B cell (primary cell): ENCODE measurements around the gene C1orf105. TPM values are rescaled to one million over a fixed set of nuclear protein-coding genes. Genes with fewer than 3 reads are reported as not detected.

Source experiments
- ATAC-seq: fragments of 200-7000 bp; cut with Tn5 transposase; one replicate; pipeline ENCODE4 v1.10.0; 2021; ENCODE audit warnings: low read depth, mild to moderate bottlenecking, moderate number of reproducible peaks, moderate library complexity
- CTCF ChIA-PET: fragments of 350-600 bp; sonication (Branson Sonifier 250); formaldehyde crosslinking; loops from one replicate; lab custom pipeline; 2021; ENCODE audit warnings: antibody characterized with exemption, inconsistent platforms; lab: Charles Lee
- POLR2A ChIA-PET: fragments of 350-600 bp; sonication (Branson Sonifier 250); formaldehyde crosslinking; loops from one replicate; lab custom pipeline; 2021; ENCODE audit warnings: antibody characterized with exemption; lab: Charles Lee
- DNase-seq: peaks from one replicate; pipeline ENCODE4 v3.0.0; 2013
- H2AFZ ChIP-seq: 2 replicates; pipeline ENCODE4 v1.6.1; 2012; ENCODE audit warnings: mild to moderate bottlenecking, low read depth, low read length; ENCODE audit not compliant: insufficient read depth, poor library complexity, severe bottlenecking
- H3K27ac ChIP-seq, 2 donors: 1 replicate in 1 of 2; 2 replicates in 1 of 2; pipeline ENCODE4 v1.5.1; 2012 to 2013; ENCODE audit warnings: low read length in 2 of 2, mild to moderate bottlenecking in 2 of 2, moderate library complexity in 1 of 2
- H3K27me3 ChIP-seq, 4 experiments: fragments of 200-600 bp in 1 of 4; sonication (generic) in 1 of 4; replicated peaks in 1 of 4; 1 replicate in 2 of 4; 2 replicates in 2 of 4; pipeline versions ENCODE4 v1.6.1 to v1.7.0; 2013 to 2016; ENCODE audit warnings: low read length in 3 of 4, mild to moderate bottlenecking in 2 of 4, mixed read lengths in 1 of 4, moderate library complexity in 1 of 4; ENCODE audit not compliant: insufficient read depth in 4 of 4, control insufficient read depth in 3 of 4; ENCODE audit errors: control extremely low read depth in 1 of 4
- H3K36me3 ChIP-seq, 2 experiments: replicated peaks in 1 of 2; 1 replicate in 1 of 2; 2 replicates in 1 of 2; pipeline versions ENCODE4 v1.6.1 to v1.7.1; 2013; ENCODE audit warnings: low read length in 1 of 2; ENCODE audit not compliant: insufficient read depth in 2 of 2, control insufficient read depth in 1 of 2; ENCODE audit errors: control extremely low read depth in 1 of 2, extremely low read depth in 1 of 2
- H3K4me1 ChIP-seq, 2 donors: fragments of 200-600 bp in 1 of 2; sonication (generic) in 1 of 2; 1 replicate in 1 of 2; 2 replicates in 1 of 2; pipeline versions ENCODE4 v1.5.1 to v1.6.1; 2013 to 2017; ENCODE audit warnings: low read length in 2 of 2; ENCODE audit not compliant: control insufficient read depth in 2 of 2, insufficient read depth in 2 of 2
- H3K4me2 ChIP-seq: replicated peaks from 2 replicates; pipeline ENCODE3; 2012; ENCODE audit warnings: mild to moderate bottlenecking, low read depth, low read length; ENCODE audit not compliant: poor library complexity, severe bottlenecking
- H3K4me3 ChIP-seq, 5 experiments: fragments of 200-600 bp in 1 of 5; sonication (generic) in 1 of 5; 1 replicate in 3 of 5; 2 replicates in 2 of 5; pipeline versions ENCODE4 v1.5.1 to v1.7.0; 2011 to 2016; ENCODE audit warnings: low read length in 4 of 5, mild to moderate bottlenecking in 4 of 5, low read depth in 2 of 5, control low read depth in 1 of 5, moderate library complexity in 1 of 5; ENCODE audit not compliant: insufficient read depth in 1 of 5; ENCODE audit errors: control extremely low read depth in 1 of 5, extremely low read depth in 1 of 5
- H3K79me2 ChIP-seq: fragments of 200-600 bp; sonication (generic); one replicate; pipeline ENCODE4 v1.6.0; 2016; ENCODE audit warnings: low read length; ENCODE audit not compliant: control insufficient read depth, insufficient read depth
- H3K9ac ChIP-seq: fragments of 200-600 bp; sonication (generic); 2 replicates; pipeline ENCODE4 v1.6.1; 2017; ENCODE audit warnings: mild to moderate bottlenecking, low read length, moderate library complexity
- H3K9me3 ChIP-seq, 3 donors: one replicate each; pipeline versions ENCODE4 v1.6.1 to v1.7.1; 2013; ENCODE audit warnings: low read length in 2 of 3; ENCODE audit not compliant: control insufficient read depth in 2 of 3, insufficient read depth in 1 of 3; ENCODE audit errors: control extremely low read depth in 1 of 3
- H4K20me1 ChIP-seq: 2 replicates; pipeline ENCODE4 v1.6.0; 2012; ENCODE audit warnings: mild to moderate bottlenecking, low read length; ENCODE audit not compliant: insufficient read depth, control insufficient read depth, poor library complexity, severe bottlenecking
- H3K27ac Mint-ChIP-seq: one replicate; pipeline ENCODE4 v1.8.0; 2021; ENCODE audit warnings: mixed read lengths
- H3K27me3 Mint-ChIP-seq: one replicate; pipeline ENCODE4 v1.8.0; 2021; ENCODE audit warnings: mixed read lengths
- H3K4me1 Mint-ChIP-seq: one replicate; pipeline ENCODE4 v1.8.0; 2021; ENCODE audit warnings: mixed read lengths
- H3K4me3 Mint-ChIP-seq: one replicate; pipeline ENCODE4 v1.8.0; 2021; ENCODE audit warnings: mixed read lengths
- H3K9me3 Mint-ChIP-seq: one replicate; pipeline ENCODE4 v1.8.0; 2022; ENCODE audit warnings: mixed read lengths; ENCODE audit not compliant: insufficient read depth
- EZH2 ChIP-seq: IDR thresholded peaks from 2 replicates; pipeline ENCODE4 v1.6.1; 2012; ENCODE audit warnings: borderline replicate concordance, low read depth, mild to moderate bottlenecking, moderate library complexity, low read length; ENCODE audit not compliant: insufficient read depth, poor library complexity, severe bottlenecking
- WGBS: methylation state at CpG from one replicate; pipeline ENCODE4 v1.1.5; 2013; ENCODE audit warnings: missing lambda C conversion rate; ENCODE audit not compliant: insufficient coverage; 5-methylcytosine and 5-hydroxymethylcytosine counted together
- intact Hi-C: fragments of 100-400 bp; cut with micrococcal nuclease; formaldehyde crosslinking; loops from one replicate; pipeline ENCODE4 v1.10.0; 2022
- polyA plus RNA-seq: library from polyadenylated mRNA; depleted of rRNA; stranded (reverse); fragments of >200 nt; gene quantifications from 2 replicates; pipeline ENCODE4 v1.2.3, GENCODE V29; 2012
- total RNA-seq, 2 donors: library from RNA; stranded (reverse); fragments of 120-200 nt in 1 of 2; gene quantifications; 1 replicate in 1 of 2; 2 replicates in 1 of 2; pipeline versions ENCODE4 v1.2.3 to v1.2.4, GENCODE V29; 2013 to 2022
- TF ChIP-seq, protein P1 (sequence below): fragments of 200-600 bp; IDR thresholded peaks from one replicate; pipeline ENCODE4 v1.8.0; 2022; ENCODE audit warnings: antibody characterized with exemption, mild to moderate bottlenecking

The C1orf105 gene
- total and polyA plus RNA-seq, 2 donors (not counting 1 experiment from before 2014, with no cell fraction given), result not detected

DNA sequence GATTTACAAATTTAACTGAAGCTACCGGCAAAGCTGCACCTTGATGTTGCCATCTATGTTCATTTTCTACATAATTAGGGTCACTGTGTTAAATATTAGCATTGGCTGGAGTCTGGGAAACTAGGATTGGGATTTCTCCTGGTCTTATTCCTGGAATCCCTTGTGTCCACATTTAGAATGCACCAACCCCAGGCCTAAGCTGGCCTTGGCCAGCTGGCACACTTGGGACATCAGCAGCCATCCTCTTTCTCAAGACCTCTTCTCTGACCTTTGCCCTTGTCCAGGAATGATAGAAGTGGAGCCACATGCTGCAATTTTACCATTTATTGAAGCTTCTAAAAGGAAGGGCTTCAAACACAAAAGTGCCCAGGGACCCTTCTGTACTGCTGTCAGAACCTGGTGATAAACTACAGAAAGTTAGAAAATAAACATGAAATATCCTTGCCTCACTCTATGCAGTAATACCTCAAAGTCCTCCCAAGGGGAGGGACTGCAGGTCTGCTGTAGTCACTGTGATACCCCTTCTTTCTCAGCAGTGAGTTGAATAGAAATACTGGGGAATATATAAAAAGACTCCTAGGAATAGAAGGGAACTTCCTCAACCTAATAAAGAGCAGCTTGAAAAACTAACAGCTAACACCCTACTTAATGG, 37.1 kb downstream of the C1orf105 start:
- no peak overlapping the region for H2AFZ ChIP-seq
- H3K4me1 Mint-ChIP-seq, result no peaks in the 10 kb centered on the region

DNA sequence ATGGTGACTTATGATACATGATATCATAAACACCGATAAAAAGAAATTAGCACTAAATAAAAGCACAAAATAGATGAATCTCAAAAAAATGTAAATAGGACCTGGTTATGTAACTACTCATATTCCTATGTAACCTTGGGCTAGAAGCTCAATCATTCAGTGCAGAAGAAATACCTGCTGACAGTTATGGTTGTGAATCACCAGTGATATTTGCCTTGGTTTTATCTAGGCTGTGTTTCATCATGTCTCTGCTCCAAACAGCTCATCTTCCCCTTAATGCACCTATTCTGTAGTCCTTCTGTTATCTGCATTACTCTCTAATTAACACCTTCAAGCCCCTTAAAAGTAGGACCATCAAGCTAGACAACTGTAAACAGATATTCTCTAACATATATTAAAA, 39.7 kb downstream of the C1orf105 start:
- Histone ChIP-seq H2AFZ (no peak overlapping the region), H3K4me1 (no peaks in the 10 kb centered on the region), H3K36me3 (no peaks in the 10 kb centered on the region), H3K9ac (no peak overlapping the region), H4K20me1 (no peaks in the 10 kb centered on the region), H3K27ac (no peak overlapping the region), H3K79me2 (no peaks in the 10 kb centered on the region), H3K4me2 (no peak overlapping the region), H3K4me3 (no peak overlapping the region), H3K27me3 (no peaks in the 10 kb centered on the region), H3K9me3 (no peaks in the 10 kb centered on the region)
- Mint-ChIP-seq H3K27me3 (peaks cover 5% of the 10 kb centered on the region), H3K4me3 (no peak overlapping the region), H3K27ac (no peak overlapping the region), H3K4me1 (no peaks in the 10 kb centered on the region), H3K9me3 (no peaks in the 10 kb centered on the region)
- intact Hi-C loops, result no loop called here
- ATAC-seq, result no peak
- ChIA-PET CTCF (interaction anchor here (1.0 to 1.1 kb wide), 2 partner anchors 9 to 157 kb away, joined by 3 read pairs; no protein-coding TSS in a partner anchor), POLR2A (no interaction called here)
- WGBS, result no CpG with 5 or more reads among the region's 1 CpG
- no peak for DNase-seq
- TF ChIP-seq, protein P1, sequence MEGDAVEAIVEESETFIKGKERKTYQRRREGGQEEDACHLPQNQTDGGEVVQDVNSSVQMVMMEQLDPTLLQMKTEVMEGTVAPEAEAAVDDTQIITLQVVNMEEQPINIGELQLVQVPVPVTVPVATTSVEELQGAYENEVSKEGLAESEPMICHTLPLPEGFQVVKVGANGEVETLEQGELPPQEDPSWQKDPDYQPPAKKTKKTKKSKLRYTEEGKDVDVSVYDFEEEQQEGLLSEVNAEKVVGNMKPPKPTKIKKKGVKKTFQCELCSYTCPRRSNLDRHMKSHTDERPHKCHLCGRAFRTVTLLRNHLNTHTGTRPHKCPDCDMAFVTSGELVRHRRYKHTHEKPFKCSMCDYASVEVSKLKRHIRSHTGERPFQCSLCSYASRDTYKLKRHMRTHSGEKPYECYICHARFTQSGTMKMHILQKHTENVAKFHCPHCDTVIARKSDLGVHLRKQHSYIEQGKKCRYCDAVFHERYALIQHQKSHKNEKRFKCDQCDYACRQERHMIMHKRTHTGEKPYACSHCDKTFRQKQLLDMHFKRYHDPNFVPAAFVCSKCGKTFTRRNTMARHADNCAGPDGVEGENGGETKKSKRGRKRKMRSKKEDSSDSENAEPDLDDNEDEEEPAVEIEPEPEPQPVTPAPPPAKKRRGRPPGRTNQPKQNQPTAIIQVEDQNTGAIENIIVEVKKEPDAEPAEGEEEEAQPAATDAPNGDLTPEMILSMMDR, result no peak
- TF ChIP-seq EZH2, result no peak

More for the DNA sequence above, 37.1 kb downstream of the C1orf105 start:
- H3K27ac Mint-ChIP-seq, result no peak overlapping the region
- no peaks in the 10 kb centered on the region for H3K79me2 ChIP-seq
- H3K4me2 ChIP-seq, result no peak overlapping the region
- H4K20me1 ChIP-seq, result no peaks in the 10 kb centered on the region
- H3K4me3 Mint-ChIP-seq, result no peak overlapping the region
- H3K9ac ChIP-seq, result no peak overlapping the region
- H3K36me3 ChIP-seq, result no peaks in the 10 kb centered on the region
- CTCF ChIA-PET, result interaction anchor here (1.0 to 1.4 kb wide), 2 partner anchors 11 to 13 kb away, joined by 4 read pairs; no protein-coding TSS in a partner anchor
- peaks cover 5% of the 10 kb centered on the region for H3K27me3 Mint-ChIP-seq
- no peaks in the 10 kb centered on the region for H3K27me3 ChIP-seq
- no peaks in the 10 kb centered on the region for H3K9me3 ChIP-seq
- no peak for DNase-seq
- WGBS, result no CpG with 5 or more reads among the region's 1 CpG
- intact Hi-C loops, result no loop called here
- H3K27ac ChIP-seq, result no peak overlapping the region
- H3K9me3 Mint-ChIP-seq, result no peaks in the 10 kb centered on the region
- H3K4me1 ChIP-seq, result no peaks in the 10 kb centered on the region
- POLR2A ChIA-PET, result no interaction called here
- no peak overlapping the region for H3K4me3 ChIP-seq
- ATAC-seq, result no peak
- TF ChIP-seq EZH2, result no peak
- TF ChIP-seq, protein P1, result no peak
